Skin of body (tissue), 3 donors: ENCODE results near the gene ABCF3. TPM values are rescaled to one million over a fixed set of nuclear protein-coding genes. Genes with fewer than 3 reads are reported as not detected.

Experiments used
- DNase-seq: peaks from one replicate; lab custom pipeline; 2025; lab: John Stamatoyannopoulos, UW
- small RNA-seq: library from RNA; depleted of rRNA; stranded (forward); fragments of <200 nt; gene quantifications from one replicate; pipeline ENCODE3, GENCODE V24; 2014; ENCODE audit warnings: low replicate concordance
- total RNA-seq: library from RNA; depleted of rRNA; stranded (reverse); fragments of >200 nt; gene quantifications from one replicate; pipeline ENCODE4 v1.2.3, GENCODE V29; 2014

Gene ABCF3
- total RNA-seq, 1 donor from 2014 or later = 46.3 TPM

DNA sequence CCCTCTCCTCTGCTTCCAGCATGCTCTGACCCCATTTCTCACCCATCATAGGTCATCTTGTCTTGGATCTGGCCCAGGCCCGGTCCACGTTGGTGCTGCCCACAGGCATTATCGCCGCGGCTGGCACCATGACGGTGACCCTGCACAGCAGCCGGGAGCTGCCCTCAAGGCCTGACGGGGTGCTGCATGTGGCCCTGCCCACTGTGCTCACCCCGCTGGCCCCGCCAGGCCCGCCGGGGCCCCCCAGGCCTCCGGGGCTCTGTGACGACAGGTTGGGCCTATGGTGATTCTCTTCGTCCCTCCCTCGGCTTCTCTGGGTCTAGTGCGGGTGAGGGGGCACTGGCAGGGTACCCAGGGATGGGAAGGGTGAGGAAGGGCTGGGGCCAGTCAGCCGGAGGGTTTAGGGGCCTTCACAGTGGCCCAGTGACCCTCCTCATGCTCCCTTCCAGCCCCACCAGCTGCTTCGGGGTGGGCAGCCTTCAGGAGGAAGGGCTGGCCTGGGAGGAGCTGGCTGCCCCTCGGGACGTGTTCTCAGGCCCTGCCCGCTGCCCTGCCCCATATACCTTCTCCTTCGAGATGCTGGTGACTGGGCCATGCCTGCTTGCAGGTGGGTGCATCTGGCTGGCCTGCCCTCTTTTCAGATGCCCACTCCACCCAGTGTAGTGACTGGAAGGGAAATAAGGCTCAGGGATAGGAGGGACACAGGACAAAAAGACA, 47.3 kb downstream of the ABCF3 start:
- no peak for DNase-seq

- DNase-seq = no peak
Measured at GRCh38 chr3:184234224-184234623, 48.2 kb downstream of the ABCF3 start.

DNA sequence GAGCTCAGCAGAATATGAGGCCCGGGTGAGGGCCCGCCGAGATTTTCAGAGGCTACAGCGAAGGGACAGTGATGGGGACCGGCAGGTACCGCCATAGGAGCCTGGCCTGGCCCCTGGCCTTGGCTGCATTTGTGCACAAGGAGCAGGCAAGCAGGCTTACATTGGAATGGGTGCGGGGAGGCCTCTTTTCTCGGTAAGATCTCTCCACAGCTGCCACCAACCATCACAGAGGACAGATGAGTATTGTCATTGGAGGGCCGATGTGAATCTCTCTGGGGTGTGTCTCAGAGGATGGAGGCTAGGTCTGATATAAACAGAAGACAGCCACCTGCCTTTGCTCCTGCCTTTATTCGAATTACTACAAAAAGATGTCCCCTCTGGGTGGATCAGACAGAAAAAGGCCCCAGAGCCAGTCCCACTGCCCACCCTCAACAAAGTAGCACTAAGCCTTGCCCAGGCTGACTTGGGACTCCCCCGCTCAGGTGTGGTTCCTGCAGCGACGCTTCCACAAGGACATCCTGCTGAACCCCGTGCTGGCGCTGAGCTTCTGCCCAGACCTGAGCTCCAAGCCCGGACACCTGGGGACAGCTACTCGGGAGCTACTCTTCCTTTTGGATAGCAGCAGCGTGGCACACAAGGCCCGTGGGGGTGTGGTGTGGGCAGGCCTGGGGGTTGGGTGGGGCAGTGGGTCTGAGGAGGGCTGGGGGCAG, 48.8 kb downstream of the ABCF3 start:
- no peak for DNase-seq

DNA sequence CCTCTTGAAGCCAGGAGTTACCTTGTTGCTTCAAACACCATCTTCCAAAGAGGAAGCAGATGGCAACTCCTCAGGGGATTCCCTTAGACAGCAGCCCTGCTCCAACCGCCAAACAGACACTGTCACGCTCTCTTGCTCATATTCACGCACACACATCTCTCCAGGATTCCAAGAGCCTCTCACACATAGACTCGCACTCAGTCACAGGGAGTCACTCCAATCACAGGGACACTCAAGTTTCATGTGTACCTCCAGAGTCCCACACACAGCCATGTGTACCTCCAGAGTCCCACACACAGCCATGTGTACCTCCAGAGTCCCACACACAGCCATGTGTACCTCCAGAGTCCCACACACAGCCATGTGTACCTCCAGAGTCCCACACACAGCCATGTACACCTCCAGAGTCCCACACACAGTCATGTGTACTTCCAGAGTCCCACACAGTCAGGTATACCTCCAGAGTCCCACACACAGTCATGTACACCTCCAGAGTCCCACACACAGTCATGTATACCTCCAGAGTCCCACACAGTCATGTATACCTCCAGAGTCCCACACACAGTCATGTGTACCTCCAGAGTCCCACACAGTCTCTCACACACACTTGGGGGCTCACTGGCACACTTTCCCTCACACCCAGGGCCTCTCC, 49.5 kb downstream of the ABCF3 start:
- DNase-seq = no peak

DNA sequence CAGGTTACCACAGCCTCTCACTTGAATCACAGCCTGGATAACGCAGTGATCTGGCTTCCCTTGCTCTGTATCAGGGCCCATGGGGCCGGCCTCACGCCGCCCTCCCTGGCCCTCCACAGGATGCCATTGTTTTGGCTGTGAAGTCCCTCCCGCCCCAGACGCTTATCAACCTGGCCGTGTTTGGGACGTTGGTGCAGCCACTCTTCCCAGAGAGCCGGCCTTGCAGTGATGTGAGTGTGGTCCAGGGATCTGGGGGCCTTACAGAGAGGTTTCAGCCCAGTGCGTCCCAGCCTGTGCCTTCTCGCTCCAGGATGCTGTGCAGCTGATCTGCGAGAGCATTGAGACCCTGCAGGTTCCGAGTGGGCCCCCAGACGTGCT, 50.0 kb downstream of the ABCF3 start:
- DNase-seq = no peak

DNA sequence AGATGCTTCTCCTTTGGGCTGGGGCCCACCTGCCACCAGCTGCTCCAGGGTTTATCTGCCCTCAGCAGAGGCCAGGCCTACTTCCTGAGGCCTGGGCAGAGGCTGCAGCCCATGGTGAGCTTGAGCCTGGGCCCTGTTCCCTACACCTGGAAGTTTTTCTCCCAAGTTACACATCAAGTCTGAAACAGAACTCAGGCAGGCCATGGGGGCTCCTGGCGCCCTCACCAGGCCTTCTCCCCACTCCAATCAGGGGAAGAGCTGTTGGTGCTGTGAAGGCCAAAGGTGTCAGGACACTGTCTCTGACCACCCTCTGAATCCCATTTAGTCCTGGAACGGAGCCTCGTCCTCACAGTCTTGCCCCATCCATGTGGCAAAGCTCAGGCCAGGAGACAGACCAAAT, 50.6 kb downstream of the ABCF3 start:
- no peak for DNase-seq

DNA sequence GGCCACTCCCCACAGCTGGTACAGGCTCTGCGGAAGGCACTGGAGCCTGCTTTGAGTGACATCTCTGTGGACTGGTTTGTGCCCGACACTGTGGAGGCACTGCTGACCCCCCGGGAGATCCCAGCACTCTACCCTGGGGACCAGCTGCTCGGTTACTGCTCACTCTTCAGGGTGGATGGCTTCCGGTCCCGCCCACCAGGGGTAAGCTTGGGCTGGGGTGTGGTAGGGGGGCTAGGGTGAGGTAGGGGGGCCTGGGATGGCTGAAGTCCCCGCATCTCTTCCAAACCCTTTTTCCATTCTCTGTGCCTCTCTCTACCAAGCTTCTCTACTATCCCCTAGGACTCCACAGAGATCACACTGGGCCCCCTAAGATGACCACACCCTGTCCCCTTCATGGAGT, 51.2 kb downstream of the ABCF3 start:
- DNase-seq = no peak

GRCh38 chr3:184237807-184238206, 51.8 kb downstream of the ABCF3 start:
- no peak for DNase-seq

DNA sequence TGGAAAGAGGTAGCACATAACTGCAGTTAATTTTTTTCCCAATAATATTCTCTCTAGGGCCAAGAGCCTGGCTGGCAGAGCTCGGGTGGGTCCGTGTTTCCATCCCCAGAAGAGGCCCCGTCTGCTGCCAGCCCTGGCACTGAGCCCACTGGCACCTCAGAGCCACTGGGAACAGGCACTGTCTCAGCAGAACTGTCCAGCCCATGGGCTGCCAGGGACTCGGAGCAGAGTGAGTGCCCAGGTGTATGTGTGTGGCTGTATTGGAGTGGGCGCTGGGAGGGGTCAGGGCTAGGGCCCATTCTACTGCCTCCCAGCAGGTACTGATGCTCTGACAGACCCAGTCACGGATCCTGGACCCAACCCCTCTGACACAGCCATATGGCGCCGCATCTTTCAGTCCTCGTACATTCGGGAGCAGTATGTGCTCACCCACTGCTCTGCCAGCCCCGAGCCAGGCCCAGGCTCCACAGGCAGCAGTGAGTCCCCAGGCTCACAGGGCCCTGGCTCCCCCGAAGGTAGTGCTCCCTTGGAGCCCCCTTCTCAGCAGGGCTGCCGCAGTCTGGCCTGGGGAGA, 52.3 kb downstream of the ABCF3 start:
- DNase-seq = no peak

- no peak for DNase-seq
Measured at GRCh38 chr3:184239221-184239620, 53.2 kb downstream of the ABCF3 start.

- DNase-seq = no peak
Measured at GRCh38 chr3:184239708-184240107, 53.7 kb downstream of the ABCF3 start.

DNA sequence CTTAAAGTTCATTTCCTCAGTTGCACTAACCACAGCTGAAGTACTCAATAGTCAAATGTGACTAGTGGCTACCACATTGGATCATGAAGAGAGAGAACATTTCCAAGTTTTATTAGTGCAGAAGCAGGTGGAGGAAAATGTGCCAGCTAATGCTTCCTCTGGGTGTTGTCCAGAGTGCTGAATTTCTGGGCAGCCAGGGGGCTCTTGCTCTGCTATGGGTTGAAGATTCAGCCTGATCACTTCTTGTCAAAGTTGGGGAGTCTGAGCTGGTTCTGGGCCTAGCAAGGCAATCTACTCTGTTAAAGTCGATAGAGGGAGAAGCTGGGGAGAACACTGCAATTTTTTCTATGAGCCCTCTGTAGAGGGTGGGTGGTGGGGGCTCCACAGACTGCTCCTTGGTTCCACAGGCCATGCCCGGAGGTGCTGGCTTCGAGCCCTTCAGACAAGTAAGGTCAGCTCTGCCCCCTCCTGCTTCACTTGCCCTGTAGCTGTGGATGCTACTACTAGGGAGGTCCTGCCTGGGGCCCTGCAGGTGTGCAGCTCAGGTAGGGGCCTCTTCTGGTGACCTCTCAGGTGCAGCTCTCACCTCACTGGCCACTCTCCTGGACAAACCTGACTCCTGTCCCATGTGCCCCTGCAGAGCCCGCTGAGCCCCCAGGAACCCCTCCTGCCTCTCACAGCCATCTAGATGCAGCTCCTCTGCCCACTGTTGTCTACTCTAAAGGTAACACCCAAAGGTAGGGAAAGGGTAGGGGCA, 54.6 kb downstream of the ABCF3 start:
- no peak for DNase-seq

DNA sequence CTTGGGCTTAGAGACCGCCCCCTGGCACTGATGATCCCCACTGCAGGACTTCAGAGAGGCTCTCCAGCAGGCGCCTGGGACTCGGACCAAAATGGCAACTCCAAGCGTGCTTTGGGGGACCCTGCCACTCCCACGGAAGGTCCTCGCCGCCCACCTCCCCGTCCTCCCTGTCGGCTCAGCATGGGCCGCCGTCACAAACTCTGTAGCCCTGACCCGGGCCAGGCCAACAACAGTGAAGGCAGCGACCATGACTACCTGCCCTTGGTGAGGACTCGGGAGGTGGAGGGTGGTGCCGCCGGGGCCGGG, 55.1 kb downstream of the ABCF3 start:
- DNase-seq = no peak

- DNase-seq = no peak
Measured at GRCh38 chr3:184241447-184242296, 55.7 kb downstream of the ABCF3 start.

DNA sequence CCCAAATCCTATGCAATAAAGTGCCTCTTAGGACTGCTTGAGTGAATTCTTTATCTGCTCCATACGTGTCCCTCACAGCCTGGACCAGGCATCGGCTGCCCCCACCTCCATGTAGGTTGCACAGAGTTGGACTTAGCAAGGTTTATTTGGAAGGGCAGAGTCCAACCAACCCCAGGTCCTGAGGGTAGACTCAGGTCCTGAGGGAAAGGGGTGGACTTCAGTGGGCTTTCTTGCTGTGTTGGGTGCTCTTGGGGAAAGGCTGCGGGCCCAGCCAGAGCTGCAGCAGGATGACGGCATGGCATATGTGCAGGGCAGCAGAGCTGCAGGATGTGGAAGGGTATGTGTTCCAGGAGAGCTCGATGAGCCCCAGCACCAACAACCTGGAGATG, 56.3 kb downstream of the ABCF3 start:
- no peak for DNase-seq

Small RNAs within 50 kb of the gene (small RNA-seq; reads per million reads assigned to genes)
- not detected for gene MIR1224

Other genes with a start within 250 kb of the ABCF3 start
- gene ABCC5, start 168.3 kb upstream of the ABCF3 start, total RNA-seq = 26.0 TPM
- gene HTR3D, start 154.5 kb upstream of the ABCF3 start, total RNA-seq = not detected
- not detected for gene HTR3C, start 133.2 kb upstream of the ABCF3 start, total RNA-seq
- not detected for gene HTR3E, start 89.1 kb upstream of the ABCF3 start, total RNA-seq
- gene EIF2B5, start 50.8 kb upstream of the ABCF3 start, total RNA-seq = 28.7 TPM
- gene DVL3, start 30.8 kb upstream of the ABCF3 start, total RNA-seq = 23.9 TPM
- gene AP2M1, start 11.3 kb upstream of the ABCF3 start, total RNA-seq = 135 TPM
- 0.10 TPM for gene VWA5B2, start 43.4 kb downstream of the ABCF3 start, total RNA-seq
- gene ALG3, start 62.8 kb downstream of the ABCF3 start, total RNA-seq = 13.8 TPM
- gene EEF1AKMT4, start 63.5 kb downstream of the ABCF3 start, total RNA-seq = 1.7 TPM
- not detected for gene CAMK2N2, start 75.4 kb downstream of the ABCF3 start, total RNA-seq
- gene ECE2, start 89.8 kb downstream of the ABCF3 start, total RNA-seq = not detected
- gene PSMD2, start 113.0 kb downstream of the ABCF3 start, total RNA-seq = 167 TPM
- 191 TPM for gene EIF4G1, start 128.4 kb downstream of the ABCF3 start, total RNA-seq
- gene FAM131A, start 151.4 kb downstream of the ABCF3 start, total RNA-seq = 18.6 TPM
- gene CLCN2, start 175.4 kb downstream of the ABCF3 start, total RNA-seq = 5.3 TPM
- gene POLR2H, start 175.5 kb downstream of the ABCF3 start, total RNA-seq = 44.3 TPM
- gene THPO, start 192.0 kb downstream of the ABCF3 start, total RNA-seq = 68.1 TPM
- 31.3 TPM for gene CHRD, start 193.9 kb downstream of the ABCF3 start, total RNA-seq